Effector memory CD4-positive, alpha-beta T cell (primary cell): ENCODE results near the gene LCN2.

Source experiments
- DNase-seq, 3 donors: peaks; one replicate each; pipeline ENCODE4 v3.0.0-alpha.2; 2020
- H3K27ac ChIP-seq: 2 replicates; pipeline ENCODE4 v1.7.0; 2013; ENCODE audit warnings: mild to moderate bottlenecking, low read length, moderate library complexity; ENCODE audit not compliant: insufficient read depth, poor library complexity, severe bottlenecking
- H3K27me3 ChIP-seq: replicated peaks from 2 replicates; pipeline ENCODE4 v1.7.0; 2013; ENCODE audit warnings: mild to moderate bottlenecking, low read length; ENCODE audit not compliant: insufficient read depth, control insufficient read depth, poor library complexity, severe bottlenecking
- H3K36me3 ChIP-seq: 2 replicates; pipeline ENCODE4 v1.7.0; 2013; ENCODE audit warnings: mild to moderate bottlenecking, low read length, moderate library complexity; ENCODE audit not compliant: control insufficient read depth, insufficient read depth
- H3K4me1 ChIP-seq: 2 replicates; pipeline ENCODE4 v1.7.0; 2013; ENCODE audit warnings: low read length, mild to moderate bottlenecking; ENCODE audit not compliant: control insufficient read depth, insufficient read depth, poor library complexity, severe bottlenecking
- H3K4me3 ChIP-seq: 2 replicates; pipeline ENCODE4 v1.7.0; 2013; ENCODE audit warnings: low read length, low read depth, mild to moderate bottlenecking; ENCODE audit not compliant: insufficient read depth, poor library complexity, severe bottlenecking
- H3K9me3 ChIP-seq: 2 replicates; pipeline ENCODE4 v1.7.0; 2013; ENCODE audit warnings: mild to moderate bottlenecking, low read length, moderate library complexity; ENCODE audit not compliant: control insufficient read depth

The LCN2 gene

DNA sequence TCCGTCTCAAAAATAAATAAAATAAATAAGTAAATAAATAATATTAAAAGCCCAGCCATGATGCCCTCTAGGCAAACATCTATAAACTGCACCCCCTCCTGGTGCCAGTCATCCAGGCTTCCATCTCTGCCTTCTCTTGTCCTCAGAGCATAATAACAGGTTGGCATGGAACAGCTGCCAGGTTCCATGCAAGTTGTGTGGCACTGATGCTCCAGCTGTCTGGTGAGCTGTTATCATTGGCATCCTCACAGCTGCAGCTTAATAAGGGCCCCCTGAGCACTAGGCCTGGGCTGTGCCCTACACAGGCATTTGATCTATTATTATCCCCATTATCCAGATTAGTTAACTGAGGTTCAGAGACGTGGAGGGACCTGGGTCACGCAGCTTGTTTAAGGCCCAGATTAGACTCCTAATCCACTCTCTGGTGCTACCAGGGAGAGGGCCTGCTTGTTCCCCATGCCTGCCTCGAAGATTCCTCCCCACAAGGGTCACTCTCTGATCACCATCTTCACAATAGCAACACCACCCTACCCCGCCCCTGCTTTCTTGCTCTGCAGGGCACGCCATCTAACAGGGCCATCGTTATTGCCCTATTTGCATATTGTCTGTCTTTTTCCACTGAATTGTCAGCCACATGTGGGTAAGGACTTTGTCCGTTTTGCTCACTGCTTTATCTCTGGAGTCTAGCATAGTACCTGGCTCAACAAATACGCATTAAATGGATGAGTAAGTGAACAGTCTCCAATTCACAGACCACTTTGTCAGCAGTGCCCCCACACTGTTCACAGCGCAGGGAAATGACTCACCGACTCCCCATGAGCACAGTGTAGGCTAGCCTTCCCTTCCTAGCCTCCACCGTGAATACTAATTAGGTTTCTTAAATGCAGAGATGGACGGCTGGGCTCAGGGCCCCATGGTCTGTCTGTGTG is 52.5 kb downstream of the LCN2 start:
- no peak overlapping the region for H3K4me3 ChIP-seq
- no peak overlapping the region for H3K27ac ChIP-seq
- H3K9me3 ChIP-seq = no peaks in the 10 kb centered on the region
- peaks cover 11% of the 10 kb centered on the region for H3K27me3 ChIP-seq
- H3K4me1 ChIP-seq = peaks cover 12% of the 10 kb centered on the region
- H3K36me3 ChIP-seq = no peaks in the 10 kb centered on the region
- DNase-seq = no peak

DNA sequence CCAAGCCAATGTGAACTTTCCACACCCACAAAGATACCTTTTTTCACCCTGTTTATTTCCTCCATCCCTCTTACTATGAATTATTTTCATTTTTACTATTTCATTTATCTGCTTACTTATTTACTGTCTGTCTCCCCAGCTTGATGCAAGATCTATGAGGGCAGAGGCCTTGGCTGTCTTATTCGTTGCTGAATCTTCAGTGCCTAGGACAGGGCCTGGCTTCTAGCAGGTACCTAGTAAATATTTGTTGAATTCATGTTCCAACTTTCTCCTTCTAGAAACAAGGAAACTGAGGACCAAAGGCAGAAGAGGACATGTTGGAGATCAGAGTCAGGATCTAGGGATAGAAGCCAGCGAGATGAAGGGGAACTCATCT is 53.4 kb downstream of the LCN2 start:
- H3K36me3 ChIP-seq = no peaks in the 10 kb centered on the region
- peak overlapping the region; percentile 33 for H3K4me3 ChIP-seq
- DNase-seq = no peak
- no peak overlapping the region for H3K27ac ChIP-seq
- peaks cover 12% of the 10 kb centered on the region for H3K4me1 ChIP-seq
- H3K27me3 ChIP-seq = peaks cover 11% of the 10 kb centered on the region
- no peaks in the 10 kb centered on the region for H3K9me3 ChIP-seq
